Activated CD8-positive, alpha-beta memory T cell treated with anti-CD3 and anti-CD28 coated beads, Interleukin-2, amount 50 U/mL, for 24 hours (primary cell): ENCODE data around the gene ERCC6L2.

Experiments
- DNase-seq: peaks from one replicate; pipeline ENCODE4 v3.0.0-alpha.2; 2020; ENCODE audit errors: extremely low read depth

ERCC6L2 gene

GRCh38 chr9:95924987-95925386 is 49.5 kb downstream of the ERCC6L2 start:
- no peak for DNase-seq

- DNase-seq: no peak
These were observed 51.9 kb downstream of the ERCC6L2 start for GRCh38 chr9:95927271-95928004.

- no peak for DNase-seq
These were observed 54.8 kb downstream of the ERCC6L2 start for GRCh38 chr9:95930277-95930676.

GRCh38 chr9:95935861-95936578 is 60.5 kb downstream of the ERCC6L2 start:
- no peak for DNase-seq

GRCh38 chr9:95936579-95937075 is 61.1 kb downstream of the ERCC6L2 start:
- DNase-seq: no peak

GRCh38 chr9:95937131-95937530 is 61.6 kb downstream of the ERCC6L2 start:
- DNase-seq: no peak

GRCh38 chr9:95938724-95939123 is 63.2 kb downstream of the ERCC6L2 start:
- DNase-seq: no peak

- no peak for DNase-seq
These were observed 64.0 kb downstream of the ERCC6L2 start for GRCh38 chr9:95939472-95939871.

- DNase-seq: no peak
These were observed 64.8 kb downstream of the ERCC6L2 start for GRCh38 chr9:95940265-95940664.

GRCh38 chr9:95942016-95942415 is 66.5 kb downstream of the ERCC6L2 start:
- no peak for DNase-seq

GRCh38 chr9:95947118-95947517 is 71.6 kb downstream of the ERCC6L2 start:
- no peak for DNase-seq

- DNase-seq: no peak
These were observed 77.0 kb downstream of the ERCC6L2 start for GRCh38 chr9:95952471-95952870.

GRCh38 chr9:95953986-95954385 is 78.5 kb downstream of the ERCC6L2 start:
- no peak for DNase-seq

GRCh38 chr9:95954940-95955339 is 79.4 kb downstream of the ERCC6L2 start:
- no peak for DNase-seq

GRCh38 chr9:95962936-95963335 is 87.4 kb downstream of the ERCC6L2 start:
- DNase-seq: no peak

GRCh38 chr9:95963659-95964058 is 88.2 kb downstream of the ERCC6L2 start:
- DNase-seq: no peak

- no peak for DNase-seq
These were observed 90.8 kb downstream of the ERCC6L2 start for GRCh38 chr9:95966306-95966705.

- DNase-seq: no peak
These were observed 94.8 kb downstream of the ERCC6L2 start for GRCh38 chr9:95970317-95970716.

- DNase-seq: no peak
These were observed 96.3 kb downstream of the ERCC6L2 start for GRCh38 chr9:95971815-95972214.

GRCh38 chr9:95974389-95974788 is 98.9 kb downstream of the ERCC6L2 start:
- no peak for DNase-seq

GRCh38 chr9:95977371-95977770 is 101.9 kb downstream of the ERCC6L2 start:
- DNase-seq: no peak

- DNase-seq: no peak
These were observed 102.6 kb downstream of the ERCC6L2 start for GRCh38 chr9:95978106-95978505.

- DNase-seq: no peak
These were observed 104.0 kb downstream of the ERCC6L2 start for GRCh38 chr9:95979446-95979845.
